H1 (cell line): Measurements from ENCODE around the gene TBC1D24. TPM values are rescaled to one million over a fixed set of nuclear protein-coding genes. Genes with fewer than 3 reads are reported as not detected.

Experiments
- CTCF ChIA-PET: fragments of 300-600 bp; sonication (Branson Sonifier 250); formaldehyde crosslinking; loops from one replicate; lab custom pipeline; 2021; ENCODE audit not compliant: partially characterized antibody; lab: Charles Lee
- POLR2A ChIA-PET: fragments of 300-600 bp; sonication (Branson Sonifier 250); formaldehyde crosslinking; loops from one replicate; lab custom pipeline; 2021; ENCODE audit warnings: inconsistent platforms; ENCODE audit not compliant: partially characterized antibody; lab: Charles Lee
- DNase-seq, 2 experiments: peaks; one replicate each; pipeline versions ENCODE4 v3.0.0 to v3.0.0-alpha.2; 2010 to 2022; ENCODE audit warnings: low spot score in 2 of 2, low read depth in 1 of 2, mixed read lengths in 1 of 2
- FAIRE-seq: peaks from 2 replicates; lab custom pipeline; 2011; peaks lifted over from hg19 to GRCh38; lab: Jason Lieb, UNC
- H2AFZ ChIP-seq: 2 replicates; pipeline ENCODE4 v1.8.1; 2012; ENCODE audit warnings: low read length, inconsistent platforms
- H2AK5ac ChIP-seq: 2 replicates; pipeline ENCODE4 v1.6.1; 2013; ENCODE audit warnings: low read depth, low read length
- H2BK120ac ChIP-seq: replicated peaks from 2 replicates; pipeline ENCODE3; 2013; ENCODE audit warnings: low read depth, low read length, inconsistent platforms
- H2BK12ac ChIP-seq: 2 replicates; pipeline ENCODE4 v1.6.1; 2013; ENCODE audit warnings: low read depth, low read length
- H2BK15ac ChIP-seq: 2 replicates; pipeline ENCODE4 v1.6.1; 2013; ENCODE audit warnings: low read length
- H2BK20ac ChIP-seq: 2 replicates; pipeline ENCODE4 v1.6.1; 2013; ENCODE audit warnings: low read length
- H2BK5ac ChIP-seq: 2 replicates; pipeline ENCODE4 v1.6.1; 2013; ENCODE audit warnings: low read depth, low read length
- H3K14ac ChIP-seq: 2 replicates; pipeline ENCODE4 v1.6.1; 2013; ENCODE audit warnings: inconsistent platforms; ENCODE audit not compliant: insufficient read length
- H3K18ac ChIP-seq: 2 replicates; pipeline ENCODE4 v1.6.1; 2013; ENCODE audit warnings: low read length; ENCODE audit errors: extremely low read depth
- H3K23ac ChIP-seq: 2 replicates; pipeline ENCODE4 v1.6.1; 2013; ENCODE audit warnings: inconsistent platforms; ENCODE audit not compliant: insufficient read length
- H3K23me2 ChIP-seq: 2 replicates; pipeline ENCODE4 v1.6.1; 2013; ENCODE audit warnings: low read depth, low read length
- H3K27ac ChIP-seq: 2 replicates; pipeline ENCODE4 v1.6.1; 2011; ENCODE audit warnings: low read depth, low read length, inconsistent platforms
- H3K27me3 ChIP-seq, 4 experiments: replicated peaks in 1 of 4; 1 replicate in 1 of 4; 2 replicates in 3 of 4; pipeline versions ENCODE4 v1.6.1 to v1.8.1; 2011 to 2013; ENCODE audit warnings: low read length in 3 of 4, mild to moderate bottlenecking in 3 of 4, inconsistent platforms in 2 of 4, mixed read lengths in 2 of 4, moderate library complexity in 1 of 4; ENCODE audit not compliant: control insufficient read depth in 3 of 4, insufficient read depth in 3 of 4; ENCODE audit errors: extremely low read depth in 1 of 4
- H3K36me3 ChIP-seq, 4 experiments: 2 replicates each; pipeline versions ENCODE4 v1.6.1 to v1.8.1; 2011 to 2013; ENCODE audit warnings: mild to moderate bottlenecking in 4 of 4, low read length in 3 of 4, moderate library complexity in 2 of 4, control low read depth in 1 of 4, inconsistent platforms in 1 of 4; ENCODE audit not compliant: insufficient read depth in 4 of 4, control insufficient read depth in 2 of 4
- H3K4ac ChIP-seq: replicated peaks from 2 replicates; pipeline ENCODE3; 2013; ENCODE audit warnings: low read length, low read depth, mixed read lengths, inconsistent platforms; ENCODE audit not compliant: insufficient read length
- H3K4me1 ChIP-seq, 4 experiments: replicated peaks in 1 of 4; 1 replicate in 1 of 4; 2 replicates in 3 of 4; pipeline versions ENCODE4 v1.6.1 to v1.8.1; 2011 to 2013; ENCODE audit warnings: low read length in 3 of 4, inconsistent platforms in 2 of 4, mixed read lengths in 1 of 4; ENCODE audit not compliant: insufficient read depth in 4 of 4, control insufficient read depth in 3 of 4
- H3K4me2 ChIP-seq, 2 experiments: 2 replicates each; pipeline versions ENCODE4 v1.6.1 to v1.8.1; 2011 to 2013; ENCODE audit warnings: low read depth in 2 of 2, low read length in 2 of 2, control low read depth in 1 of 2, inconsistent platforms in 1 of 2, mild to moderate bottlenecking in 1 of 2; ENCODE audit not compliant: insufficient read depth in 1 of 2
- H3K4me3 ChIP-seq, 4 experiments: fragments of 200-600, 300-600 bp in 1 of 4; sonication (generic), shearing (Covaris generic), sonication (Bioruptor Twin) in 1 of 4; 2 replicates each; pipeline versions ENCODE4 v1.5.1 to v1.8.1; 2011 to 2016; ENCODE audit warnings: low read length in 4 of 4, low read depth in 3 of 4, control low read depth in 2 of 4, inconsistent platforms in 2 of 4, mild to moderate bottlenecking in 2 of 4, mixed read lengths in 1 of 4, moderate library complexity in 1 of 4; ENCODE audit not compliant: insufficient read depth in 2 of 4; ENCODE audit errors: extremely low read depth in 1 of 4
- H3K56ac ChIP-seq: replicated peaks from 2 replicates; pipeline ENCODE3; 2013; ENCODE audit warnings: low read depth, mild to moderate bottlenecking, mixed read lengths, low read length, inconsistent platforms; ENCODE audit not compliant: insufficient read length
- H3K79me1 ChIP-seq: 2 replicates; pipeline ENCODE4 v1.6.1; 2013; ENCODE audit warnings: low read depth, low read length, control low read depth
- H3K79me2 ChIP-seq, 2 experiments: 2 replicates each; pipeline versions ENCODE4 v1.6.1 to v1.8.1; 2012 to 2013; ENCODE audit warnings: low read length in 2 of 2, mild to moderate bottlenecking in 2 of 2, inconsistent platforms in 1 of 2; ENCODE audit not compliant: insufficient read depth in 2 of 2, control insufficient read depth in 1 of 2
- H3K9ac ChIP-seq, 4 experiments: replicated peaks in 1 of 4; 1 replicate in 1 of 4; 2 replicates in 3 of 4; pipeline versions ENCODE4 v1.6.1 to v1.8.1; 2011 to 2013; ENCODE audit warnings: low read depth in 3 of 4, low read length in 3 of 4, control low read depth in 2 of 4, mild to moderate bottlenecking in 2 of 4, moderate library complexity in 2 of 4, inconsistent platforms in 1 of 4; ENCODE audit errors: extremely low read depth in 1 of 4
- H3K9me3 ChIP-seq, 2 experiments: 2 replicates each; pipeline versions ENCODE4 v1.6.1 to v1.8.1; 2012 to 2013; ENCODE audit warnings: mild to moderate bottlenecking in 2 of 2, moderate library complexity in 2 of 2, control low read depth in 1 of 2, inconsistent platforms in 1 of 2, low read depth in 1 of 2, low read length in 1 of 2, mixed read lengths in 1 of 2; ENCODE audit not compliant: insufficient read depth in 2 of 2
- H4K20me1 ChIP-seq, 2 experiments: replicated peaks in 1 of 2; 2 replicates each; pipeline versions ENCODE3 to v1.8.1; 2011 to 2013; ENCODE audit warnings: inconsistent platforms in 2 of 2, low read length in 2 of 2, mild to moderate bottlenecking in 1 of 2; ENCODE audit not compliant: insufficient read depth in 2 of 2, control insufficient read depth in 1 of 2
- H4K5ac ChIP-seq: 2 replicates; pipeline ENCODE4 v1.6.1; 2013; ENCODE audit warnings: low read length, low read depth, mixed read lengths, inconsistent platforms; ENCODE audit not compliant: insufficient read length
- H4K8ac ChIP-seq: 2 replicates; pipeline ENCODE4 v1.8.0; 2013; ENCODE audit warnings: mild to moderate bottlenecking, moderate library complexity, low read length, inconsistent platforms; ENCODE audit not compliant: insufficient read depth; ENCODE audit errors: extremely low read depth
- H4K91ac ChIP-seq: replicated peaks from 2 replicates; pipeline ENCODE3; 2013; ENCODE audit warnings: low read length, mixed read lengths, inconsistent platforms; ENCODE audit not compliant: insufficient read length
- EP300 ChIP-seq, 2 experiments: IDR thresholded peaks; 1 replicate in 1 of 2; 2 replicates in 1 of 2; pipeline ENCODE4 v1.6.1; 2011 to 2012; ENCODE audit warnings: low read depth in 2 of 2, low read length in 2 of 2, mild to moderate bottlenecking in 2 of 2, borderline replicate concordance in 1 of 2, inconsistent platforms in 1 of 2, moderate library complexity in 1 of 2
- WGBS, 2 experiments: shearing (Covaris generic) in 1 of 2; methylation state at CpG; one replicate each; pipeline versions ENCODE4 v1.1.6 to v1.1.7; 2013 to 2015; ENCODE audit warnings: low lambda C conversion rate in 2 of 2, mixed read lengths in 2 of 2, inconsistent platforms in 1 of 2, low coverage in 1 of 2, missing lambda C conversion rate in 1 of 2; ENCODE audit not compliant: insufficient replicate concordance in 2 of 2, insufficient coverage in 1 of 2, insufficient read length in 1 of 2; ENCODE audit errors: extremely low coverage in 1 of 2, missing lambda C conversion rate in 1 of 2; 5-methylcytosine and 5-hydroxymethylcytosine counted together
- polyA plus RNA-seq, 7 experiments: library from polyadenylated mRNA; depleted of rRNA in 3 of 7; stranded (reverse) in 5 of 7; unstranded in 2 of 7; fragments of >200 nt in 5 of 7; fragments of 200-250 nt in 2 of 7; gene quantifications; 1 replicate in 5 of 7; 2 replicates in 1 of 7; 4 replicates in 1 of 7; pipeline versions ENCODE4 v1.2.1 to v1.2.3, GENCODE V29; 2011 to 2013; ENCODE audit warnings: missing spikeins in 2 of 7, mixed read lengths in 2 of 7
- total RNA-seq: library from RNA; stranded (reverse); fragmentation: NEBNext Ultra II Directional; extraction: Animal tissue kit (Norgen Biotek cat#: 25700); gene quantifications from 2 replicates; pipeline ENCODE4 v1.2.1, GENCODE V29; 2021

The TBC1D24 gene
- total and polyA plus RNA-seq, 2 of the 8 experiments (the other 6 are each of a cell fraction or from before 2014, with no cell fraction given): 8.7 to 21.5 TPM

DNA sequence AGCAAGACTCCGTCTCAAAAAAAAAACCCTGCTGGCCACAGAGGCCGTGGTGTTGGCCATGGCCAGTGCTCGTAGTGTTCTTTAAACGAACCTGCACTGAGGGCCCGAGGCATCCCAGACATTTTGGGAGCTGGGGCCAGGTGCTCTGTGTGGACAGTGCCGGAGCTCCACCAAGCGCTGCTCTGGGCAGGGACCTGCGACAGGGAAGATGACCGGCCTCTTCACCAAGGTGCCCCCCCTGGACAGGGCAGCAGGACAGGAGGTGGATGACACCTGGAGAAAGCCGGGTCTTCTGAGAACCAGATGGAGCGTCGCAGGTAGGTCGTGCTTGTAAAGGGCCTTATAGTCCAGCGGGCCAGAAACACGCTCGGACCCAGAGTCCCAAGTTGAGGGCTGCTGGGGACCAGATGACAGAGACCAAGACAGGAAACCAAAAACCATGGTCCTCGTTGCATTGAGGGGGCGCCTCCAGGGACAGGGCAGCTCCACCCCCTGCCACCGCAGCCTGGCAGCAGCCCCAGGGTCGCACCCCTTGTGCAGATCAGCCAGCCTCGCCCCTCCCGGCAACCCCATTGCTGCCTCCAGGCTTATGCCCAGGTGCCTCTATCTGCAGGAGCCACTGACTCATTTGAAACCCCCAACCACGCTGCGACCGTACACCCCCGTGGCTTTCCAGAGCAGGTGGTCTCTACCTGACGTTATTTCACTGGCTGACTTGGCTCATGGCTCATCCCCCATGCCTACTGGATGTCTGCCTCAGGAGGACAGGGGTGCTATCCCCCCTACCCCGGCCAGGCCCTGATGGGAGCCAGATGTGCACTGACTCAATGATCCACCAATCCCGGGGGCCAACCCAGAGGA is 8.0 kb upstream of the TBC1D24 start:
- Histone ChIP-seq H2BK5ac (peak overlapping the region; percentile 83; the same call in 1 of the 2 replicates), H2BK20ac (no peak overlapping the region), H3K4me3 (peak overlapping the region in 1 of 4 experiments; percentile 73; a peak in 1 of 8 replicates), H3K27me3 (peaks cover 10 to 37% (median 32%) of the 10 kb centered on the region in 4 experiments), H2AK5ac (no peak overlapping the region), H3K9me3 (no peaks in the 10 kb centered on the region), H4K5ac (no peak overlapping the region), H4K8ac (no peak overlapping the region; the same call in none of the 2 replicates), H2AFZ (no peak overlapping the region), H3K79me2 (no peaks in the 10 kb centered on the region), H3K23ac (no peak overlapping the region), H2BK15ac (no peak overlapping the region), H3K18ac (peak overlapping the region; percentile 48; the same call in 1 of the 2 replicates), H4K20me1 (peaks cover 2 to 3% of the 10 kb centered on the region in 2 experiments), H2BK120ac (no peak overlapping the region), H2BK12ac (peak overlapping the region; percentile 75; the same call in 1 of the 2 replicates), H3K14ac (no peak overlapping the region), H3K27ac (no peak overlapping the region), H3K4me2 (peak overlapping the region; percentile 88 to 94), H3K4ac (no peak overlapping the region), H3K36me3 (peaks cover 0 to 11% (median 6%) of the 10 kb centered on the region in 4 experiments; a peak in 3 of 8 replicates), H3K9ac (peak overlapping the region in 2 of 4 experiments; percentile 54; a peak in 3 of 7 replicates), H3K4me1 (peaks cover 0 to 32% (median 23%) of the 10 kb centered on the region in 4 experiments; a peak in 6 of 7 replicates), H3K56ac (no peak overlapping the region), H3K79me1 (no peaks in the 10 kb centered on the region), H3K23me2 (peaks cover 14% of the 10 kb centered on the region; the same call in 1 of the 2 replicates), H4K91ac (no peak overlapping the region)
- WGBS, 2 experiments: 87% methylated on average over 27 of the region's 29 CpGs; no CpG with 5 or more reads in 1 of the 2 experiments
- TF ChIP-seq EP300 (IDR thresholded peaks at IDR 0.05; ENCODE audit: borderline replicate concordance in 1 of 2, low read depth in 2 of 2, low read length in 2 of 2): no peak
- ChIA-PET POLR2A (interaction anchor here (0.7 to 2.3 kb wide), 9 partner anchors 8 to 312 kb away, joined by 3 to 21 read pairs (median 3); partner anchors contain the start of genes TEDC2 and TRAF7), CTCF (interaction anchor here (0.6 to 1.3 kb wide), 4 partner anchors 11 to 1409 kb away, joined by 3 to 4 read pairs (median 4); no protein-coding TSS in a partner anchor)
- FAIRE-seq (no peak), DNase-seq (no peak)
